Measurements from ENCODE around the gene SYDE2.

The SYDE2 gene

GRCh38 chr1:85180869-85181268 is 19.9 kb downstream of the SYDE2 start:
- DNase-seq (ENCODE audit: extremely low read depth, low read depth), result no peak
- TF ChIP-seq CTCF (IDR thresholded peaks at IDR 0.05; ENCODE audit: low read depth, low read length), result no peak

GRCh38 chr1:85179522-85179921 is 21.3 kb downstream of the SYDE2 start:
- TF ChIP-seq CTCF (IDR thresholded peaks at IDR 0.05; ENCODE audit: low read depth, low read length), result no peak
- no peak for DNase-seq (ENCODE audit: extremely low read depth, low read depth)

GRCh38 chr1:85178396-85178795 is 22.4 kb downstream of the SYDE2 start:
- TF ChIP-seq CTCF (IDR thresholded peaks at IDR 0.05; ENCODE audit: low read depth, low read length), result no peak
- no peak for DNase-seq (ENCODE audit: extremely low read depth, low read depth)

- DNase-seq (ENCODE audit: extremely low read depth, low read depth), result no peak
- no peak for TF ChIP-seq CTCF (IDR thresholded peaks at IDR 0.05; ENCODE audit: low read depth, low read length)
Observed at GRCh38 chr1:85174503-85174902, 26.3 kb downstream of the SYDE2 start.

GRCh38 chr1:85172684-85173337 is 28.0 kb downstream of the SYDE2 start:
- DNase-seq (ENCODE audit: extremely low read depth, low read depth), result no peak
- no peak for TF ChIP-seq CTCF (IDR thresholded peaks at IDR 0.05; ENCODE audit: low read depth, low read length)

GRCh38 chr1:85171721-85172120 is 29.1 kb downstream of the SYDE2 start:
- no peak for DNase-seq (ENCODE audit: extremely low read depth, low read depth)
- no peak for TF ChIP-seq CTCF (IDR thresholded peaks at IDR 0.05; ENCODE audit: low read depth, low read length)

GRCh38 chr1:85168884-85169283 is 31.9 kb downstream of the SYDE2 start:
- no peak for DNase-seq (ENCODE audit: extremely low read depth, low read depth)
- no peak for TF ChIP-seq CTCF (IDR thresholded peaks at IDR 0.05; ENCODE audit: low read depth, low read length)
